C4-2B (cell line): ENCODE results near the gene EEA1.

Experiments
- CTCF ChIP-seq: fragments of 450-650 bp; conservative IDR thresholded peaks from 2 replicates; pipeline ENCODE4 v1.5.1; 2017; ENCODE audit warnings: mild to moderate bottlenecking
- ZFX ChIP-seq: fragments of 450-650 bp; IDR thresholded peaks from 2 replicates; pipeline ENCODE4 v1.6.1; 2017

GRCh38 chr12:92930421-92930820 is 1.3 kb upstream of the EEA1 start:
- TF ChIP-seq CTCF (no peak), ZFX (no peak)
